Neural cell (in vitro differentiated cells): ENCODE measurements around the gene SLC9C1. TPM values are rescaled to one million over a fixed set of nuclear protein-coding genes. Genes with fewer than 3 reads are reported as not detected.

Source experiments
- H2AFZ ChIP-seq: fragments of 200-600, 300-800 bp; sonication (generic), shearing (Covaris generic); 2 replicates; pipeline ENCODE4 v1.6.0; 2014; ENCODE audit warnings: low read depth, mild to moderate bottlenecking, antibody characterized with exemption, low read length, moderate library complexity
- H3F3A ChIP-seq: fragments of 200-600 bp; shearing (Covaris generic); 2 replicates; pipeline ENCODE4 v1.6.1; 2016; ENCODE audit warnings: mild to moderate bottlenecking, moderate library complexity, mixed read lengths, antibody characterized with exemption, low read length; ENCODE audit not compliant: insufficient read depth, poor library complexity, severe bottlenecking
- H3K27ac ChIP-seq: fragments of 200-600, 300-800 bp; sonication (generic), shearing (Covaris generic); 2 replicates; pipeline ENCODE4 v1.5.1; 2014; ENCODE audit warnings: mild to moderate bottlenecking, low read length, moderate library complexity
- H3K27me3 ChIP-seq: fragments of 300-800, 200-600 bp; sonication (generic), shearing (Covaris generic); 2 replicates; pipeline ENCODE4 v1.6.0; 2014; ENCODE audit warnings: mild to moderate bottlenecking, low read depth, low read length, moderate library complexity; ENCODE audit not compliant: insufficient read depth
- H3K36me3 ChIP-seq: fragments of 300-800, 200-600 bp; sonication (generic), shearing (Covaris generic); 2 replicates; pipeline ENCODE4 v1.5.1; 2014; ENCODE audit warnings: mild to moderate bottlenecking, antibody characterized with exemption, low read length, moderate library complexity; ENCODE audit not compliant: insufficient read depth
- H3K4me2 ChIP-seq: fragments of 300-800, 200-600 bp; sonication (generic), shearing (Covaris generic); 2 replicates; pipeline ENCODE4 v1.6.0; 2014; ENCODE audit warnings: mild to moderate bottlenecking, low read length
- H3K4me3 ChIP-seq: fragments of 300-800, 200-600 bp; sonication (generic), shearing (Covaris generic); 2 replicates; pipeline ENCODE4 v1.5.1; 2014; ENCODE audit warnings: mild to moderate bottlenecking, low read length, moderate library complexity
- H3K79me2 ChIP-seq: fragments of 200-600 bp; shearing (Covaris generic); replicated peaks from 2 replicates; pipeline ENCODE4 v1.6.0; 2014; ENCODE audit warnings: mild to moderate bottlenecking, low read length, moderate library complexity; ENCODE audit not compliant: insufficient read depth
- H3K9ac ChIP-seq: fragments of 300-800, 200-600 bp; sonication (generic), shearing (Covaris generic); 2 replicates; pipeline ENCODE4 v1.6.1; 2016; ENCODE audit warnings: mild to moderate bottlenecking, low read length, mixed read lengths
- H3K9me2 ChIP-seq: fragments of 200-600 bp; shearing (Covaris generic); 2 replicates; pipeline ENCODE4 v1.6.1; 2016; ENCODE audit warnings: mild to moderate bottlenecking, low read length, mixed read lengths; ENCODE audit not compliant: insufficient read depth
- H3K9me3 ChIP-seq: fragments of 200-600, 300-800 bp; sonication (generic), shearing (Covaris generic); 2 replicates; pipeline ENCODE4 v1.6.1; 2016; ENCODE audit warnings: mild to moderate bottlenecking, mixed run types, low read length, moderate library complexity, mixed read lengths
- H4K20me1 ChIP-seq: fragments of 200-600 bp; shearing (Covaris generic); 2 replicates; pipeline ENCODE4 v1.6.1; 2016; ENCODE audit warnings: mild to moderate bottlenecking, mixed run types; ENCODE audit not compliant: insufficient read depth
- CTCF ChIP-seq: fragments of 450-650 bp; IDR thresholded peaks from 2 replicates; pipeline ENCODE4 v1.5.1; 2014; ENCODE audit warnings: antibody characterized with exemption, mild to moderate bottlenecking, moderate library complexity; ENCODE audit not compliant: poor library complexity, severe bottlenecking
- EP300 ChIP-seq: fragments of 450-650 bp; conservative IDR thresholded peaks from 2 replicates; pipeline ENCODE4 v1.6.1; 2014; ENCODE audit warnings: antibody characterized with exemption, mild to moderate bottlenecking, moderate library complexity; ENCODE audit not compliant: poor library complexity, severe bottlenecking
- EZH2 ChIP-seq: fragments of 200-600, 300-800 bp; shearing (Covaris generic), sonication (generic); IDR thresholded peaks from 2 replicates; pipeline ENCODE4 v1.6.1; 2014; ENCODE audit warnings: antibody characterized with exemption, low read length, borderline replicate concordance, mild to moderate bottlenecking; ENCODE audit not compliant: insufficient read depth, poor library complexity, severe bottlenecking
- MXI1 ChIP-seq: fragments of 450-650 bp; conservative IDR thresholded peaks from 2 replicates; pipeline ENCODE4 v1.6.1; 2014; ENCODE audit warnings: antibody characterized with exemption, mild to moderate bottlenecking; ENCODE audit not compliant: poor library complexity, severe bottlenecking
- POLR2AphosphoS5 ChIP-seq: IDR thresholded peaks from 2 replicates; pipeline ENCODE4 v1.6.1; 2012
- RAD21 ChIP-seq: fragments of 450-650 bp; conservative IDR thresholded peaks from 2 replicates; pipeline ENCODE4 v1.6.1; 2014; ENCODE audit warnings: antibody characterized with exemption, mild to moderate bottlenecking, moderate library complexity
- SMC3 ChIP-seq: fragments of 450-650 bp; conservative IDR thresholded peaks from 2 replicates; pipeline ENCODE4 v1.6.1; 2014; ENCODE audit warnings: antibody characterized with exemption, mild to moderate bottlenecking, moderate library complexity; ENCODE audit not compliant: poor library complexity
- TAF1 ChIP-seq: IDR thresholded peaks from 2 replicates; pipeline ENCODE4 v1.6.1; 2012; ENCODE audit warnings: low read depth
- polyA plus RNA-seq: library from polyadenylated mRNA; depleted of rRNA; stranded (reverse); fragments of >200 nt; gene quantifications from 2 replicates; pipeline ENCODE4 v1.2.3, GENCODE V29; 2014
- TF ChIP-seq, protein P1 (sequence below): IDR thresholded peaks from 2 replicates; pipeline ENCODE4 v1.6.1; 2012; ENCODE audit warnings: borderline replicate concordance

SLC9C1 gene
- polyA plus RNA-seq, 1 donor from 2014 or later = not detected

DNA sequence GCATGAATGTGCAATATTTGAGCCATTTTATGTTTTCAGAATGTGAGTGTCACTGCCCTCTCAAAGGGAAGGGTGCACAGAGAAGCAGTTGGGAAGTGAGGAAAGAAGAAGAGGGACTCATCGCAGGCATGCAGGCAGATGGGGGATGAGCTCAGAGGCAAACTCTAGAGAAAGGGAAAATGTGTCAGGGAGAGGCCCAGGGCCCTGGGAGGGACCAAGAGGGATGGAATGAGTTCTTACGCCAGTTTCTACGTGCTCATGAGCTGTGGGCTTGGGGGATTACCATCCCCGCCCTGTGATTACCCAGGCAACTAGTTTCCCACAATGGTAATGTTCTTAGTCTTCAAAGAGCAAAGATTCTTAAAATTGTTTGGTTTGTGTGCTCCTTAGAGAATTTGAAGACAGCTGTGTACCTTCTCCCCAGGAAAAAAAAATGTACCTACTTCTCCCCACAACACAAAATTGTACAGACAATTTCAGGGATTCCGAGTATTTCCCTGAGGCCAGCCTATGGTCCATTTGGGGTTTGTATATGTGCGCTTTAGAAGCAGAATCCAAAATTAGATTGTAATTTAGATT is 178.8 kb downstream of the SLC9C1 start:
- H4K20me1 ChIP-seq = no peaks in the 10 kb centered on the region
- no peaks in the 10 kb centered on the region for H3K36me3 ChIP-seq
- no peaks in the 10 kb centered on the region for H3K27me3 ChIP-seq
- H3K4me3 ChIP-seq = no peak overlapping the region
- no peak overlapping the region for H3K4me2 ChIP-seq
- H3K9me3 ChIP-seq = no peaks in the 10 kb centered on the region
- no peak overlapping the region for H2AFZ ChIP-seq
- no peaks in the 10 kb centered on the region for H3K9me2 ChIP-seq
- H3F3A ChIP-seq = no peaks in the 10 kb centered on the region
- no peaks in the 10 kb centered on the region for H3K79me2 ChIP-seq
- TF ChIP-seq MXI1 (no peak), RAD21 (no peak), POLR2AphosphoS5 (no peak), SMC3 (no peak), EP300 (no peak), CTCF (no peak), TAF1 (no peak), EZH2 (no peak)
- TF ChIP-seq, protein P1, sequence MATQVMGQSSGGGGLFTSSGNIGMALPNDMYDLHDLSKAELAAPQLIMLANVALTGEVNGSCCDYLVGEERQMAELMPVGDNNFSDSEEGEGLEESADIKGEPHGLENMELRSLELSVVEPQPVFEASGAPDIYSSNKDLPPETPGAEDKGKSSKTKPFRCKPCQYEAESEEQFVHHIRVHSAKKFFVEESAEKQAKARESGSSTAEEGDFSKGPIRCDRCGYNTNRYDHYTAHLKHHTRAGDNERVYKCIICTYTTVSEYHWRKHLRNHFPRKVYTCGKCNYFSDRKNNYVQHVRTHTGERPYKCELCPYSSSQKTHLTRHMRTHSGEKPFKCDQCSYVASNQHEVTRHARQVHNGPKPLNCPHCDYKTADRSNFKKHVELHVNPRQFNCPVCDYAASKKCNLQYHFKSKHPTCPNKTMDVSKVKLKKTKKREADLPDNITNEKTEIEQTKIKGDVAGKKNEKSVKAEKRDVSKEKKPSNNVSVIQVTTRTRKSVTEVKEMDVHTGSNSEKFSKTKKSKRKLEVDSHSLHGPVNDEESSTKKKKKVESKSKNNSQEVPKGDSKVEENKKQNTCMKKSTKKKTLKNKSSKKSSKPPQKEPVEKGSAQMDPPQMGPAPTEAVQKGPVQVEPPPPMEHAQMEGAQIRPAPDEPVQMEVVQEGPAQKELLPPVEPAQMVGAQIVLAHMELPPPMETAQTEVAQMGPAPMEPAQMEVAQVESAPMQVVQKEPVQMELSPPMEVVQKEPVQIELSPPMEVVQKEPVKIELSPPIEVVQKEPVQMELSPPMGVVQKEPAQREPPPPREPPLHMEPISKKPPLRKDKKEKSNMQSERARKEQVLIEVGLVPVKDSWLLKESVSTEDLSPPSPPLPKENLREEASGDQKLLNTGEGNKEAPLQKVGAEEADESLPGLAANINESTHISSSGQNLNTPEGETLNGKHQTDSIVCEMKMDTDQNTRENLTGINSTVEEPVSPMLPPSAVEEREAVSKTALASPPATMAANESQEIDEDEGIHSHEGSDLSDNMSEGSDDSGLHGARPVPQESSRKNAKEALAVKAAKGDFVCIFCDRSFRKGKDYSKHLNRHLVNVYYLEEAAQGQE = no peak
- H3K9ac ChIP-seq = no peak overlapping the region
- no peak overlapping the region for H3K27ac ChIP-seq

- no peaks in the 10 kb centered on the region for H3K9me2 ChIP-seq
- no peaks in the 10 kb centered on the region for H3K9me3 ChIP-seq
- no peaks in the 10 kb centered on the region for H3K27me3 ChIP-seq
- H2AFZ ChIP-seq = no peak overlapping the region
- H3K4me3 ChIP-seq = no peak overlapping the region
- H4K20me1 ChIP-seq = no peaks in the 10 kb centered on the region
- H3K4me2 ChIP-seq = no peak overlapping the region
- no peaks in the 10 kb centered on the region for H3F3A ChIP-seq
- H3K27ac ChIP-seq = no peak overlapping the region
- no peak for TF ChIP-seq EP300
- TF ChIP-seq RAD21 = no peak
- no peak for TF ChIP-seq MXI1
- no peak for TF ChIP-seq SMC3
- no peak for TF ChIP-seq TAF1
- TF ChIP-seq CTCF = no peak
- no peak for TF ChIP-seq EZH2
- TF ChIP-seq, protein P1 = no peak
- no peaks in the 10 kb centered on the region for H3K36me3 ChIP-seq
- H3K79me2 ChIP-seq = no peaks in the 10 kb centered on the region
- no peak overlapping the region for H3K9ac ChIP-seq
Measured at GRCh38 chr3:112114576-112115160, 179.3 kb downstream of the SLC9C1 start.
